OCI-M2 (cell line): ENCODE results near the gene CTNNBIP1.

Experiments used
- DNase-seq: peaks from one replicate; lab custom pipeline; 2025; ENCODE audit not compliant: unreplicated experiment; lab: John Stamatoyannopoulos, UW

CTNNBIP1 gene

DNA sequence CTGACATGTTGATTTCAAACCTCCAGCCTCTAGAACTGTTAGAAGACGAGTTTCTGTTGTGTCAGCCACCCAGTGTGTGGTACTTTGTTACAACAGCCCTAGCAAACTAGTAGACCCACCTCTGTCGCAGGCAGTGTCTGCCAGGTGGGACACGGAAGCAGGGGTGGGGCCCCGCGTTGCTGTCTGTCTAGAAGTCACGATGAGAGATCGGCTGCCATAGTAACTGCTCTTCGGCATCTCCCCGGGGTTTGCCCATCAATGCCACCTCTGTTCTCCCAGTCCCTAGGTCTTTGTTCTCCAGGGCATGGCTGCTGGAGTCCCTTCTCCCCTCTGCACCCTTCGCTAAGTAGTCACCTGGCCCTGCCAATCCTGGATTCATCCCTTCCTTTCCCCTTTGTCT lies 71.1 kb downstream of the CTNNBIP1 start:
- no peak for DNase-seq

DNA sequence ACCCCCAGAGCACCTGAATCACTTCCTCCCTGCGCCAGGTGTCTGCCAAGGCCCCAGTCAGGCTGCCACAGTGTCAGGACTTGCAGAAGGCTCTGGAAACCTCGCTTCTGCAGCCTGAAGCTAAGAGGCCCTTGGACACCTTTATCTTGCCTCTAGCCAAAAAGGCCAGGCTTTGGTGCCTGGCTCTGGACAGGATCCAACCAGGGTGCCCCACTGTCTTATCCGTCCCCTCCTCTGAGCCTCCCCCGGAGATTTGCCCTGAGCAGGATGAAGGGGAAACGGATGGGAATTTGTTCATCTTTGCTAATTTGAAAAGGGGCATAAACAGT lies 73.5 kb downstream of the CTNNBIP1 start:
- no peak for DNase-seq

DNA sequence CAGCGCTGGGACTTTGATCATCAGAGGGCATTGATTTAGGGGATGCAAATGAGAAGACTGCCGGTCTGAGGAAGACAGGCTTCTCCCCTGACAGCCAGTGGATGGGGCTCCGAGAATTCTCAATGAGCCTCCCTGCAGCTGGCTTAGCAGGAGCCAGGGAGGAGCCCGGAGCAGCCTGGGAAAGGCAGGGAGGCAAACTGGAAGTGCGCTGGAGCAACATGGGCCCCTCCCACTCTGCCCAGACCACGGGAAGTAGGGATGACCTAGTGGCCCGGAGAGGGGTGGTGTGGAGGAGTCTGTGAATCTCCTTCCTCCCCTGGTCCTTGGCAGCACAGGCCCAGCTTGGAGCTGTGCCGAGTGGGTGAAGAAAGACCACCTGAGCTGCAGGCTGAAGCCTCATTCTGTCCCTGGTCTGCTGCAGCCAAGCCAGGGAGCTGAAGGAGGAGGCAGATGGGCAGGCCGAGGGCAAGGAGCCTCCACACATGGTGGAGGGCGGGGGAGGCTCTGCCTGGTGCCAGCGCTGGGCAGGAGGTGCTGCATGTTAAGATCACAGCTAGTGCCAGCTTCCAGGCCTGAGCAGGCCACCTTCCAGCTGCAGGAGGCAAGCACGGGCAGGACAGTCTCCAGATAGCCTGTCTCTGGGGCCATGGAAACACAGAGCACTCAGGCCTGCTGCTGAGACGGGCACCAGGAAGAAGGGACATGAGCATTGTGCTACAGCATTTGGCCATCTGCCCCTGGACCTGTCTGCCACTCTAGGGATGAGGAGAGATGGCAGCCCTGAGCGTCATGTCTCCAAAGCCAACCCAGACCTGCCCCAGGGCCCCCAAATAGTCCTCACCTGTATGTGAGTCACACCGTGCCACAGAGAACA lies 74.1 kb downstream of the CTNNBIP1 start:
- DNase-seq, result no peak

DNA sequence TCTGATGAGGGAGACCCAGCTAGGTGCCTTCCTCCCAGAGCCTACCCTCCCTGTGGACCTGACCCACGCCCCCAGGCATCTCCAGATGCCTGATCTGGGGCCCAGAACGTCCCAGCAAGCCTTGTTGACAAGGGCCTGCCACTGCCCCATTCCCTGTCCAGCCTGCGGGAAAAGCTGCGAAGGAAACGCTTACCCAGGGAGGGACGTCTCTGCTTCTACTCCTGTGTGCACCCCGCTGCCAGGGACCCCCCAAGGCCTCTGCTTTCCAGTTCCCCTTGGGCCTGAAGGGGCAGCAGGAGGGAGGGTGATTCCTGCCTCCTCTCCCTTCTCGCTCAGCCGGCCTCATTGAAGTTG lies 74.7 kb downstream of the CTNNBIP1 start:
- no peak for DNase-seq

DNA sequence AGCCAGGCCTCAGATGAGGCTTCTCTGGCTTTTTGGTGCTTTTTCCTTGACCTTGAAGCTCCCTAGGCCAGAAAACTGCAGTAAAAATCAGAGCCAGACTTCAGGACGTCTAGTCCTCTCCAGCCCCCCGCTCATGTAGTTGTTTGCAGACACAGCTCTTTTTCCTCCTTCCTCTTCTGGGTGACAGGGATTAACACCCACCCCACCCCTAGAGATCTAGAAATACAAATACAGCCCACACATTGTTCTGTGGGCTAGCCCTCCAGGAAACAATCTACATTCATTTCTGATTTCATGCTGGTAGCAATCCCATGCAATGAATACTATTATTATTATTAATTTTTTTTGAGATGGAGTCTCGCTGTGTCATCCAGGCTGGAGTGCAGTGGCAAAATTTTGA lies 76.4 kb downstream of the CTNNBIP1 start:
- DNase-seq, result no peak

DNA sequence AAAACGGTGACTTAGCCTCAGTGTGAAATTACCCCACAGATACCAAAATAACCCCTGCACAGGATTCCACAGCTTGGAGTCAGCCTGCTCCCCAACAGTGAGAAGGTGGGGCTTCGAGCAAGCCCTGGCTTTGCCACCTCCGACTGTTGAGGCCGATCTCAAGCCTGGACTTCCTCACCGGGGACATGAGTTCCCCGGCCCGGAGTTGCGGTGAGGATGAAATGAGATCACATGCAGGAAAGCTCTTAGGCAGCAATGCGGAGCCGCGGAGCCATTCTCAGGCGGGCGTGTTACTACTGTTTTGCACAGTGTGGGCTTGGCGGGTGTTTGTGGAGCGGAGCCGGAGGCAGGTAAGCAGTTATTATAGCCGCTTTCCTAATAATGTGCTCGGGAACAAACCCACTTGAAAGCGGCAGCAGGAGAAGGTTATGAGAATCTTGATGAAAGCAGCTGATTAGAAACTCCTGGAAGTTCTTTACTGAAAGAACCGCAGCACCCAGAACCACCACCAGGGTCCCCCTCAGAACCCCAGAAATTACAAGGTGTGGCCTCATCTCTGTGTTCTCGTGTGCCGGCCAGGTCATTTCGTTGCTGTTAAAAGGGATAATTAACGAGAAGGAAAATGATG lies 82.4 kb downstream of the CTNNBIP1 start:
- no peak for DNase-seq

DNA sequence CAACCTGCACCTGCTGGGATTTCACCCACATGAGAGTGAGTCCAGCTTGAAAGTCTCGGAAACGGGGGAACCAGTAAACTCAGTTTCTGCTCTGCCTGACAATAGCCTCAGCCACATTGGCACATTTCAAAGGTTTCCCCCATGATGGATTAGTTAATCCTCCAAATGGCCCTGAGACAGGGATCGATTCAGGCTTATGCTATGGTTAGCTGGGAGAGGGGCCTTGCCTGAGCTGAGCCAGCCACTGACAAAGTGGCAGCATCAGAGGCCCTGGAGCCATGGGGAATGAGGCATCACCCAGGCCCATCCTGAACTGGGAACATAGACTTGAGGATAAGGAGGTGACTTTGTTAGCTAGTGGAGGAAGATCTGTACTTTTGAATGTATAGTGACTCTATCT lies 83.5 kb downstream of the CTNNBIP1 start:
- DNase-seq, result no peak

DNA sequence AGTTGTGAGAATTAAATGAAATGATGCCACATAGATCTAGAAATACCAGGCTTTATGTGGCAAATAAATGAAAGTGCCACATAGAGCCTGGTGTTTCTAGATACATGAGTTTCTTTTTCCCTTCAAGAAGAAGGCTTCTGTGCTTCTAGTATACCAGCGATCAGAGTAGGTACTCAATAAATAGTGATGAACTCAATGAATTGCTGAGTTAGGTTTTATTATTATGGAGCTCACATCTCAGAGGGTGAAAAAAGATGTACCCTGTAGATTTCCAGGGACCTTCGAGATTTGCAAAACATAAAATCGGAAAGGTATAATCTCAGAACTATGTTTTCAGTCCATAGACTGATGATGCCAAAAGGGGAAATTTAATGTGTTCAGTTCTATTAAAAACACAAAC lies 84.0 kb downstream of the CTNNBIP1 start:
- no peak for DNase-seq

DNA sequence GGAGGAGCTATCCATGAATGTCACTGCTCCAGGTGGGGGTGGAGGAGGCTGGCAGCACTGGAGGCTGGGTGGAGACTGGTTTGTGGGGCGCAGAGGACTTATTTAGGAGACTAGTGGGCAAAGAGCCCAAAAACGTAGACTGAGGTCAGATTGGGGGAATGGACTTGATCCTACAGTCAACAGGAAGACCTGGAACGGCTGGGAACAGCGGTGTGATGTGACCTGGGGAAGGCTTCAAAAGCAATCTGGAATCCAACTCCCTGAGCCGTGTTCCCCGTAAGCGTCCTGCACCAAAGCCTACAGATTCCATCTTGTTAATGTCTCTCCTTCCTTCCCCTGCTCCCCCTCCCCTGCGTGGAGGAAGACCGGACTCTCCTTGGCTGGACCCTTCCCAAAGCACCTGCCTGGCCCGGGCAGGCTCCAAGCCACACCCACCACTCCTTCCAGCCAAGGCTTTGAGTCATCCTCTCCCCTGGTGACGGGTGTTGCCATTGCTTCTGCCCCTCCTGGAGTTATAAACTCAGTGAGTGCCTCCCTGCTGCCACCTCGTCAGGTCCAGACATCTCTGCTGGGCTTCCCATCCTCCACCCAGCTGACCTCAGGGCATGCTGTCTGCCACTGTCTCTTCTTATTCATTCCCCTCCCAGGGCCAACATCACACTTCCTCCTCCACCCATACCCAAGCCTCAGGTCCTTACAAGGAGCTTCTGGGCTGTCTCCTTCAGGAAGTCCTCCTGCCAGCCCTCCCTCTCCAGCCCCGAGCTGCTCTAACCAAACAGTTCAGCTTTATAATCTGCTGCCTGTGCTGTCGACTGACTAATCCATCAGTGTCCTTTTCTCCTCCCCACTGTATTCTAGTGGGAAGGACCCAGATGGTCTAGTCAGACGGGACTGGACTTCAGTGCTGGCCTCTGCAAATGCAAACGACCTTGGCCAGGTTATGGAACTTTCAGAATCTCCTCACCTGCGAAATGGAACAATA lies 84.7 kb downstream of the CTNNBIP1 start:
- DNase-seq, result no peak

DNA sequence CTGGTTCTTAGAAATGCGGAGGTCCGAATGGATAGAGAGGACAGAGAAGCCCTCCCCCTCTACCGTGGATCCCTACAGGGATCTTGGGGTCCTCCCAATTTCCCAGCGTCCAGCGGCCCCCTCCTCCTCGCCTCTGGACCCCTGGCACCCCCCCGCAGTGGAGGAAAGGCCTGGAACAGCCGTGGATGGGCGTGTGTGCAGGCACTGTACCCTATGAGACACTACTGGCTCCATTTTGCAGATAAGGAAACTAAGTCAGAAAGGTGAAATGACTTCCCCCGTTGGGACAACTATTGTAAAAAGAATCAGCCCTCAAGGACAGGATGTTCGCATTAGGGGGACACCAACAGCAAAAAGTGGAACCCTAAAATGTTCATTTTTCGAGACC lies 85.4 kb downstream of the CTNNBIP1 start:
- no peak for DNase-seq

DNA sequence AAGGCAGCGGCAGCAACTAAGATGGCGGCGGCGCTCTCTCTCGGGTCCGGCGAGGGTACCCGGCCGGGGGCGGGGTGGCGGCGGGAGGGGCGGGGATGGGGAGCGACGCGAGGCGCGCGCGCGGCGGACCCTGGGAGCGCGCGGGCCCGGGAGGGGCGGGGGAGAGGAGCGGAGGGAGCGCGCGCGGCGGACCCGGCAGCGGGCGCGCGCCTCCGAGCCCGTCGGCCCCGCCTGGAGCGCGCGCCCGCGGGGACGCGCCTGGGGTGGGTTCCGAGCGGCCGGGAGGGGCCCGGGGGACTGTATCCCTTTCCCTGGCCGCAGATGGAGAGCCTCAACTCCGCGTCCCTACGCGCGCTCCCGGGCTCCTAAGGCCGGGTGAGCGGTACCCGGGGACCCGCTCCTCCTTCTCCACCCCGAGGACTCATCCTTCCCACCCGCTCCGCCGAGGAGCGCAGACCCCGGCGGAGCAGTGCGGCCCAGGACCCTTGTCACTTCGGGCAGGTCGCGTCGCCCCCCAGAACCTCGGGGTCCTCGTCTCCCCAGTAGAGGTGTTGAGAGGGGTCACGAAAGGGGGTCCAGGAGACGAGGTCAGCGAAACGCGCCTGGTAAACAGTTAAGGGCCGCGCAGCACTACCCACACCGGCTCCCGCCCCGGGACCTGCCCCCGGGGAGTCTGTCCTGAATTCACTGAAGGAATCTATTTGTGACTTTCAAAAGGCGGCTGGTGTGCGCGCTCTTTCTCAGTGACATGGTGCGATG lies 85.9 kb downstream of the CTNNBIP1 start, which contains the start of gene CLSTN1:
CLSTN1 (minus strand) TSS at position 23 of the 759 bp plus-strand sequence. CDS start 232 bp downstream, outside the sequence.
- DNase-seq, result no peak

DNA sequence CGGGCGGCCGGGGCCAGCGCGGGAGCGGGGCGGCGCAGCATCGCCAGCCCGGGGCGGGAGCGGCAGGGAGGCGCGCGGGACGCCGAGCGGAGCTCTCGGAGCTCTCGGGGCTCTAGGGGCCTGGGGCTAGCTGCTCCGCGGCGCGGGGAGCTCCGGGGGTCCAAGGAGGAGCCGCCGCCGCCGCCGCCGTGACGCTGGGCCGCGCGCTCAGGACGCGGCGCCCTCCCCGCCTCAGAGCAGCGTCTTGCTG lies 86.5 kb downstream of the CTNNBIP1 start:
- DNase-seq, result no peak

DNA sequence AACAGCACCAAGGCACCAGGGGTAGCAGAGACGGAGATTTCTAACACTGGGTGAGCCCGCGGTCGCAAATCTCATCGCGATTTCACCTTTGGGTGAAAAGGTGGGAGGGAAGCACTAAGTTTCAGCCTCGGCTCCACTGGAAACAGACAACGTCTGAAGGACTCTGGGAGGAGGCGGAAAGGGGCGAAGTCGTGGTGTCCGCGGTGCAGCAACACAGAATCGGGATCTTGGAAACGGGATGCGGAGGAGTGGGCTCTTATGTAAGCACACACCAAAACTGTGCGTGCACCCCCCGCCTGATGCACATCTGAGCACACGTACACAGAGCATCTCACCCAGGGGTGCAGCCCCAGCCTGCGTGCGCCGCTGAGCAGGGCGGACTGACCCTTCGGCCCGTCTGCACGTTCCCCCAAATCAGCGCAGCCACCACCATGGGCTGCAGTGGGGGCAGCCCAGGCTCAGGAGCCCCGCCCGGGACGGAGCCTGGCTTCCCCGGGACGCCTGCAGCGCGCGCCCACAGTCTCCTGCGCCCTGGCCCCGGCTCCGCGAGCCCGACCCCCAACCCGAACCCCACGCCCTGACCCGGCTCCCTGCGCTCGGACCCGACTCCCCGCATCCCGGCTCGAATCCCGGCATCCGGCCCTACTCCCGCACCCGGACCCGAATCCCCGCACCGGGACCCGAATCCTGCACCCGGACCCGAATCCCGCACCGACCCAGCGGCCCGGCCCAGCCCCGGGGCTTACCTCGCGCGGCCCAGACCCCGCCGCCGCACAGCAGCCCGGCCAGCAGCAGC lies 87.0 kb downstream of the CTNNBIP1 start:
- no peak for DNase-seq

DNA sequence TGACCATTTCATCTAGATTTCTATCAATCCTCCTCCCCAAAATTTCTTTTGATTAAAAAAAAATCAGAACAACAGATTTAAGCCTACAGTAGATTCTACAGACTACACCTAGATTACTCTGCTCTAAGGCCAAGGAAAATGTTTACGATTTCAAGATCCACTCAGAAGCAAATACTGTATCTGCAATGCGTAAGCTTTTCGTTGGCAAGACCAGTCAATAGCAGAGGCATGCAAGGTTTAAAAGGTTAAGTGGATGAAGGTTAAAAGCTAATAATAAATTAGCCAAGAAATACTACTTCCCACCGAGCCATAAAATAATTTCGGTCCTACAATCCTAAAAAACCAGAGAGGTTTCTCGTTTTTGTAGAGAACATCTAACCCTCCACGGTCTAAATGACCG lies 87.6 kb downstream of the CTNNBIP1 start:
- DNase-seq, result no peak

DNA sequence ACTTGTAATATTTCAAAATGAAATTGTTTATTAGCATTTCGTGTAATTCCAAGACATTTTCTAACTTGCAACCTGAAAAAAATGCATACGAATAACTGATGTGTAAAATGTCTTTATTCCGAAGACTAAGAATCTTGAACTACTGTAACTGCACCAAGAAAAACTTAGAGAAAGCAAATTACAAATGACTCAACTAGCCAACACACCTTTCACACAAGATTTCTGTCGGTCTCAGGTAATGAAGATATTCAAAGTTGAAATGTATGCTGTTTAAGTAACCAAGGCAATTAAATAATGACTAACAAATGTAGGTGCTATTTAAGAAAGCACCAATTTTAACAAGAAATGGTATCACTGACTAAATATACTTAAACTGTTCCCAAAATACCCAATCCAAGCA lies 88.4 kb downstream of the CTNNBIP1 start:
- no peak for DNase-seq

DNA sequence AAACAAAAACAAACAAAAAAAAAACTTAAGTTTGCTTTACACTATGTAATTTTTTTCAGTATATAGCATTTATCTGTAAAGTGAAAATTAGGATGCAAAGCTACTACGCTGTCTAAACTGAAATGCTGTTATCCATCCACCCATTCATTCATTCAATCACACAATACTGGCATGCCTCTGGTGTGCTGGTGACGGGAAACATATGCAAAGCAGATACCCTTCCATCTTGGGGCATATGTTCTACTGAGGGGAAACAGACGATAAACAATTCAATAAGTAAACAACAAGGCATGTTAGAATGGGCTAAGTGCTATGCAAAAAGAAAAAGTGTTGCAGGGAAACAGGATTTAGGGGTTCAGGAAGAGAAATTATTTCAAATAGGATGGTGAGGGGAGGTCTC lies 89.5 kb downstream of the CTNNBIP1 start:
- DNase-seq, result no peak

DNA sequence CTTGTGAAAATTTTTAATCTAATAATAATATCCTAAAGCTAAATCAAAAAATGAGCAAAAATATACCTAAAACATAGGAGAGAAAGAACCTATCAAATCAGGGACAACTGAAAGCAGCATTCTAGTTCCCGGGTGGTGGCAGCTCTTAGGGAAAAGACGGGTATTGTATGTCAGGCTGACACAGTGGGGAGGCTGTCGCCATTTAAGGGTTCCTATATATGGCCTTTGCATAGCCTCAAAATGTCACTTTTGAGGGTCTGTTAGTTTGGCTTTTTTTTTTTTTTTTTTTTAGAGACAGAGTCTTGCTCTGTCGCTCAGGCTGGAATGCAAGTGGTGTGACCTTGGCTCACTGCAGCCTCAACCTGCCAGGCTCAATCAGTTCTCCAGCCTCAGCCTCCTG lies 92.3 kb downstream of the CTNNBIP1 start:
- DNase-seq, result no peak

DNA sequence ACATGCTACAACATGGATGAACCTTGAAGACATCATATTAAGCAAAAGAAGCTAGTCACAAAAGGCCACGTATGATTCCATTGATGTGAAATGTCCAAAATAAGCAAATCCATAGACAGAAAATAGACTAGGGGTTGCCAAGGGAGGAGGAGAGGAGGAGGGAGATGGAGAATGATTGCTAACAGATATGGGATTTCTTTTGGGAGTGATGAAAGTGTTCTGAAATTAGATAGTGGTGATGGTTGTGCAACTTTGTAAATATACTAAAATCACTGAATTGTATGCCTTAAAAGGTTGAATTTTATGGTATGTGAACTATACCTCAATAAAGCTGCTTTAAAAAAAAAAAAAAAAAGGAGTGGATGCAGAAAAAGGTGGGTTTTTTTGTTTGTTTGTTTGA lies 93.9 kb downstream of the CTNNBIP1 start:
- no peak for DNase-seq

DNA sequence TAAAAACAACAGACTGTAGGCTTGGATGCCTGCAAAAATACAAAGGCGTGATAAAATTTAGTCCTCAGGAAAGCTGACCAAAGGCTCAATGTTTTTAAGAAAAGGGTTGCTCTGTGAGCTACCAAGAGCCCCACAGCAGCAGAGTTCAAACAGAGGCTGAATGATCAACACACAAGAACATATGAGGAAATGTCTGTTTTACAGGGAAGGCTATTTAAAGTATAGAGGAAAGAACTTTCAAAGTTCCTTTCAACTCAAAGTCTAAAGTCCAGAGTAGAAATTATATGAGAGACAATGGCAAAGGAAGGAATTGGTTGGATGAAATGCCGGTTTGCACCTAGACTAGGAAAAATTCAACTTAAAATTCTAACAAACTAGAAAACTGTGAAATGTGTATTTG lies 94.9 kb downstream of the CTNNBIP1 start:
- no peak for DNase-seq

DNA sequence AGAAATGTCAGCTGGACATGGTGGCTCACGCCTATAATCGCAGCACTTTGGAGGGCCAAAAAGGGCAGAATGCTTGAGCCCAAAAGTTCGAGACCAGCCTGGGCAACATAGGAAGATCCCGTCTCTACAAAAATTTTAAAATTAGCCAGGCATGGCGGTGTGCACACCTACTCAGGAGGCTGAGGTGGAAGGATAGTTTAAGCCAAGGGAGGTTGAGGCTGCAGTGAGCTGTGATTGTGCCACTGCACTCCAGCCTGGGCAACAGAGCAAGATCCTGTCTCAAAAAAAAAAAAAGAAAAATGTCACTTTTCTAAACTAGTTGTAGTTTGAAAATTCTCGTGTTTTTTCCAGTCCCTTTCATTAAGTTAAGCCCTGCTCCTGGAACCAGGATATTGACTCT lies 95.5 kb downstream of the CTNNBIP1 start:
- DNase-seq, result no peak
